Glomerular visceral epithelial cell (primary cell): ENCODE data around the gene DGKH.
"Not testable (repeated sequence)": the region's sequence is repeated elsewhere in the genome, so short reads cannot be mapped to it uniquely, and the experiment has no call there.

Source experiments
- DNase-seq: peaks from one replicate; pipeline ENCODE4 v3.0.0-alpha.2; 2016; ENCODE audit errors: extremely low spot score

DGKH gene

GRCh38 chr13:42110410-42111155 lies 62.1 kb downstream of the DGKH start:
- peak; percentile 85 for DNase-seq

GRCh38 chr13:42112864-42113263 lies 64.4 kb downstream of the DGKH start:
- DNase-seq = no peak

- no peak for DNase-seq
Observed at GRCh38 chr13:42113478-42113877, 65.0 kb downstream of the DGKH start.

- DNase-seq = no peak
Observed at GRCh38 chr13:42114278-42114677, 65.8 kb downstream of the DGKH start.

GRCh38 chr13:42114912-42115311 lies 66.5 kb downstream of the DGKH start:
- no peak for DNase-seq

- no peak for DNase-seq
Observed at GRCh38 chr13:42116225-42116624, 67.8 kb downstream of the DGKH start.

- DNase-seq = no peak
Observed at GRCh38 chr13:42119041-42119440, 70.6 kb downstream of the DGKH start.

GRCh38 chr13:42119875-42120274 lies 71.4 kb downstream of the DGKH start:
- no peak for DNase-seq

- no peak for DNase-seq
Observed at GRCh38 chr13:42123600-42123999, 75.2 kb downstream of the DGKH start.

- no peak for DNase-seq
Observed at GRCh38 chr13:42125046-42125445, 76.6 kb downstream of the DGKH start.

GRCh38 chr13:42127047-42127446 lies 78.6 kb downstream of the DGKH start:
- no peak for DNase-seq

- no peak for DNase-seq
Observed at GRCh38 chr13:42129033-42129432, 80.6 kb downstream of the DGKH start.

GRCh38 chr13:42136518-42136917 lies 88.1 kb downstream of the DGKH start:
- no peak for DNase-seq

- DNase-seq = no peak
Observed at GRCh38 chr13:42137856-42138537, 89.5 kb downstream of the DGKH start.

- no peak for DNase-seq
Observed at GRCh38 chr13:42140494-42140893, 92.0 kb downstream of the DGKH start.

- not testable (repeated sequence) for DNase-seq
Observed at GRCh38 chr13:42141052-42141451, 92.6 kb downstream of the DGKH start.

- DNase-seq = no peak
Observed at GRCh38 chr13:42146359-42146758, 97.9 kb downstream of the DGKH start.

- no peak for DNase-seq
Observed at GRCh38 chr13:42148538-42148937, 100.1 kb downstream of the DGKH start.

GRCh38 chr13:42149136-42149535 lies 100.7 kb downstream of the DGKH start:
- DNase-seq = no peak

- no peak for DNase-seq
Observed at GRCh38 chr13:42151781-42152180, 103.3 kb downstream of the DGKH start.

- DNase-seq = no peak
Observed at GRCh38 chr13:42152495-42152894, 104.0 kb downstream of the DGKH start.

GRCh38 chr13:42153199-42154113 lies 105.0 kb downstream of the DGKH start:
- no peak for DNase-seq
